ENCODE results near the gene AP1S1.

GRCh38 chr7:101113836-101114235 lies 40.4 kb upstream of the AP1S1 start:
- no peak for TF ChIP-seq CTCF (IDR thresholded peaks at IDR 0.05; ENCODE audit: borderline replicate concordance, extremely low read depth, low read length, poor library complexity, severe bottlenecking)
- TF ChIP-seq EZH2 (IDR thresholded peaks at IDR 0.05; ENCODE audit: borderline replicate concordance, low read depth, low read length, severe bottlenecking) = no peak
